Right renal pelvis (tissue), 4 donors: Measurements from ENCODE around the gene SCYL1. TPM values are rescaled to one million over a fixed set of nuclear protein-coding genes. Genes with fewer than 3 reads are reported as not detected.

ENCODE experiments used
- DNase-seq, 4 donors: peaks; one replicate each; pipeline ENCODE4 v3.0.0-alpha.2; 2013; ENCODE audit warnings: low read depth in 4 of 4, low spot score in 3 of 4, missing footprints in 1 of 4
- polyA plus RNA-seq, 4 donors: library from polyadenylated mRNA; unstranded; fragments of 120-200 nt; gene quantifications; one replicate each; pipeline ENCODE4 v1.2.1, GENCODE V29; 2013; ENCODE audit not compliant: insufficient read length in 4 of 4

Gene SCYL1
- polyA plus RNA-seq, 4 donors, result 59.9 to 79.9 (median 65.2) TPM

DNA sequence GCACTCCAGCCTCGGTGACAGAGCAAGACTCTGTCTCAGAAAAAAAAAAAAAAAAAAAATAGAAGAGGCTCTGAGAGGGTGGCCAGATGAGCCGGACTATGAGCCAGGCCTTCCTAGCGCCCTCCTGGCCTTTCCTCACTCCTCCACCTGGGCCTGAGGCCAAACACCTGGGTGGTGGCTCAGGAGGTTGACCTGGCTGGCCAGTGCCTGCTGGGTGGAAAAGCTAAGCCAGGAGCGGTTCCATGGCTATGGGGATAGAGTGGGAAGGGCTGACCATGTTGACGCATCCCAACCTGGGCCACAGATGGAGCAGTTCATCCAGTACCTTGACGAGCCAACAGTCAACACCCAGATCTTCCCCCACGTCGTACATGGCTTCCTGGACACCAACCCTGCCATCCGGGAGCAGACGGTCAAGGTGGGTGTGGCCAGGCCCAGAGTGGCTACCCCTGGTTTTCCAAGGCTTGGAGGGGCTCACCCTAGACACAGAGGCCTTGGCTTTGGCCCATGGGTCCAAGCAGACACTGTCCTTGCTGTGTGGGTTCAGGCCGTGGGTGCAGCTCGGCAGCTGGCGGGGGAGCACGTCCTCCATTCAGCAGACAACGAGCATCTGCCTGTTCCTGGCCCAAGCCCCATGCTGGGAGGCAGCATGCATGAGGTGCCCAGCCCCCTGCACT, 7.6 kb downstream of the SCYL1 start:
- no peak for DNase-seq

DNA sequence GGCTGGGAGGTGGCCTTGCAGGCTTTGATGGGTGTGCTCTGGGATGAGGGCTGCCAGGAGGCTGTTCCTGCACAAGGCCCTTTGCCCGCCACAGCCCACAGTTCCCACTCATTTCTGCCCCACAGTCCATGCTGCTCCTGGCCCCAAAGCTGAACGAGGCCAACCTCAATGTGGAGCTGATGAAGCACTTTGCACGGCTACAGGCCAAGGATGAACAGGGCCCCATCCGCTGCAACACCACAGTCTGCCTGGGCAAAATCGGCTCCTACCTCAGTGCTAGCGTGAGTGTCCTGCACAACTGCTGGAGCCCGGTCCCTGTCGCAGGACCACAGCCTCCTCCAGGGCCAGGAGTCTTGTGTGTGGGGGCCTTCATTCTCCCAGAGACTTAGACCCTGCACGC, 10.2 kb downstream of the SCYL1 start:
- DNase-seq, result no peak

DNA sequence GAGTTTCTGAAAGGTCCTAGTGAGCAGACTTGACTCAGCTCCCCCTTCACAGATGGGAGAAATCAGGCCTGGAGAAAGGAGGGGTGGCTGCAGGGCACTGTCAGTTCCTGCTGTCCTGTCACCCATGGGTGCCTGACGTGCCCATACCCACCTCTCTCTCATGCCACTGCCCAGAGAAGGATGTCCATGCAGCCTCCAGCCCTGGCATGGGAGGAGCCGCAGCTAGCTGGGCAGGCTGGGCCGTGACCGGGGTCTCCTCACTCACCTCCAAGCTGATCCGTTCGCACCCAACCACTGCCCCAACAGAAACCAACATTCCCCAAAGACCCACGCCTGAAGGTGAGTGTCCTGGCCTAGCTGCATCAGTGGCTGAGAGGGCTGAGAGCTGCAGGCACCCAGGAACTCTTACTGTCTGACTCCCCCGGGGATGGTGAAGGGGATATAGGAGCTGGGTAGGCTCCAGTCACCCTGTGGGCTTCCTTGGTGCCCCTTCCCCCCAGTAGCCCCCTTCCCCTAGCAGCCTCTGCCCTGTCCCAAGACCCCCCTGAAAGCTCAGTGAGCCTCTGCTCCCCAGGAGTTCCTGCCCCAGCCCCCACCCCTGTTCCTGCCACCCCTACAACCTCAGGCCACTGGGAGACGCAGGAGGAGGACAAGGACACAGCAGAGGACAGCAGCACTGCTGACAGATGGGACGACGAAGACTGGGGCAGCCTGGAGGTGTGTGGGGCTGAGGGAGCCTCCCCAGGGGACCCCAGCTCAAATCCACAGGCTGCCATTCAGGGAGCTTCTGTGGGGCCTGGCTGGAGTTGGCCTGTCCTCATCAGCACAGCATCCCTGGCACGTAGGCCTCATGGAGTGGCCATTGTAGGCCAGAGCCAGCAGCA, 11.8 kb downstream of the SCYL1 start:
- no peak for DNase-seq

DNA sequence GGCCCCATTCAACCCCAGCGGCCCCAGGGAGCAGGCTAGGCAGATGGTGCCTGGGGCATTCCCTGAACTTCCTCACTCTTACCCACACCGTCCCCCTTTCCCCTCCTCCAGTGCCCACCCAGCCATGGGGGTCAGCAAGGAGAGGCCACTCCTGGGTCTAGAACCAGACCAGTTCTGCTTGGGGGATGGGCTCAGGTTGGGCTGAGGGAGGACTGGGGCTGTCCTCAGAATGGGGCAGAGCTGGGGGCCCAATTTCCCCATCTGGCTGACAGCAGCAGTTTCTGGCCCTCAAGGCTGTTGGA, 12.4 kb downstream of the SCYL1 start:
- no peak for DNase-seq

DNA sequence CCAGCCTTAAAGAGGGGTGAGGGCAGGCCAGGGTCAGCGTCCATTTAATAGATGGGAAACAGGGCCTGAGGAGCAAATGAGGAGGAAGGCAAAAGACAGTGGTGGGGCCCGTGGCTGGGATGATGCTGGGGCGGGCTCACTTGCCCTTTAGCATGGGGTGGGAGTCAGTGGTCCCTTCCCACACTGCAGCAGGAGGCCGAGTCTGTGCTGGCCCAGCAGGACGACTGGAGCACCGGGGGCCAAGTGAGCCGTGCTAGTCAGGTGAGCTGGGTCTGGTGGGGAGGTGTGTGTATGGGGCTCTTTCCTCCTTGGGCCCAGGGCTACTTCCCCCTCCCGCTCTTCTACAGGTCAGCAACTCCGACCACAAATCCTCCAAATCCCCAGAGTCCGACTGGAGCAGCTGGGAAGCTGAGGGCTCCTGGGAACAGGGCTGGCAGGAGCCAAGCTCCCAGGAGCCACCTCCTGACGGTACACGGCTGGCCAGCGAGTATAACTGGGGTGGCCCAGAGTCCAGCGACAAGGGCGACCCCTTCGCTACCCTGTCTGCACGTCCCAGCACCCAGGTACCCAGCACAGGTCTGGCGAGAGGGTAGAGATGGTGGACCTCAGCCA, 12.8 kb downstream of the SCYL1 start:
- DNase-seq, result no peak

DNA sequence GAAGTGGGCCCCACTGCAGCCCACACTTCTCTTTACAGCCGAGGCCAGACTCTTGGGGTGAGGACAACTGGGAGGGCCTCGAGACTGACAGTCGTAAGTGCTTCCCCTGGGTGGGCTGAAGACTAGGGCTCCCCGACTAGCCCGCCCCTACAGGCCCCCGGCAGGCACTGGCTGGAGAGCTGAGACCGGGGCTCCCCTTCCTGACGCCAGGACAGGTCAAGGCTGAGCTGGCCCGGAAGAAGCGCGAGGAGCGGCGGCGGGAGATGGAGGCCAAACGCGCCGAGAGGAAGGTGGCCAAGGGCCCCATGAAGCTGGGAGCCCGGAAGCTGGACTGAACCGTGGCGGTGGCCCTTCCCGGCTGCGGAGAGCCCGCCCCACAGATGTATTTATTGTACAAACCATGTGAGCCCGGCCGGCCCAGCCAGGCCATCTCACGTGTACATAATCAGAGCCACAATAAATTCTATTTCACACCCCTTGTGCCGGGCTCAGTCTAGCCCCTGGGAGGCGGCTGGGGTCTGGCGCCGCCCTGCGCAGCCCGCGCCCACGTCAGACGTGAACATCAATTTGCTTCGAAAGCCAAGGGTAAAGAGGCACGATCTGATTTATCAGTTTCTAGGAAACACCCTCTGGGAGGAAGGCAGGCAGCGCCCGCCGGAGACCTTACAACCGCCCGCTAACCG, 13.5 kb downstream of the SCYL1 start:
- no peak for DNase-seq

DNA sequence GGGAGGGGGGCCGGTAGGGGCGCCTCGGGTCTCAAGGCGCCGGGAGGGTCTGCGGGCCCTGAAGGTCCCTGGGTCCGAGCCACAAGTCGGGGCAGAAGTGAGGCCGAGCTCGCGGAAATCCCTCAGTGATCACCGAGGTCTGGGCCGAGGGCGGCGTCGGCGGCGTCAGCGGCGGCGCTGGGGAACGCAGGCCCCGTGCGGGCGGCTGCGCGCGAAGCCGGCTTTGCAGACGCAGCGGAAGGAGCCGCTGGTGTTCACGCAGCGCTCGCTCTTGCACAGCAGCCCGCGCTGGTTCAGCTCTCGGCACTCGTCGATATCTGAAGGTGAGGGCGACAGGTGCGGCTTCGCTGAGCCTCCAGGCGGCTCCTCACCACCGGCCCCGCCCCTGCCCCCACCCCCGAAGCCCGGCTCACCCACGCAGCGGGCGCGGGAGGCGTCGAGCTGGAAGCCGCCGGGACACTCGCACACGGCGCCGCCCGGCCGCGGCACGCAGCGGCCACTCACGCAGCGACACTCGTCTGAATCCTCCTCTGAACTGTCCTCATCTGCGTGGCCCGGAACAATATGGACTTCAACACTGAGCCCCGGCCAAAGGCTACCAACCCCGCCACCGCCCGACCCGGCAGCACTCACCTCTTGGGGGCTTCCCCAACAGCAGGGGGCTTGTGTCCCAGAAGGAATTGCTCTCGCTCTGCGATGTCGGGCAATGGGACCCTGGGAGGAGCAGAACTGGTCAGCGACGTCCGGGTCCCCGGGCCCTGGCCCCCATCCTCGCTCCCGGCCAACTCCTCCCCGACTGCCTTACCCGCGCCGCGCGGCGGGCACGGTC, 14.2 kb downstream of the SCYL1 start:
- DNase-seq, result no peak

DNA sequence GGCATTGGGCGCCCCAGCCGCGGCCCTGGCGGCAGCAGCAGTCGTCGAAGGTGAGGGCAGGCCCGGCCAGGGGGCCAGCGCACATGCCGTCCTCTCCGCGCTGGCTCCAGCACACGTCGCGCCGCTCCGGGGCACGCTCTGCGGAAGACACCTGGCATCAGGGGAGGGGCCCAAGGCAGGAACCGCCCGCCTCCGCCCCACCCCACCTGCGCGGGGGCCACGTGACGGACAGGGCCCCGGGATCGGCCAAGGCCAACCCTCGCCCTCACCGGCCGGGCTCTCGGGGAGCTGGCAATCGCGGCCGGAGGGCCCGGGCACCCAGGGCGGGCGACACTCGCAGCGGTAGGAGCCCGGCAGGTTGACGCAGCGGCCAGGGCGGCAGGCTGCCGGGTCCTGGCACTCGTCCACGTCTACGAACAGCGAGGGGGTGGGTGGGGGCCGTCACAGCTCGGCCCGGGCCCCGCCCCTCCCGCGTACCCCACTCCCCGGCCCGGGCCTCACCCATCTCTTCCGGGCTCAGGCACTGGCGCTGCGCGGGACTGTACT, 14.9 kb downstream of the SCYL1 start:
- no peak for DNase-seq

DNA sequence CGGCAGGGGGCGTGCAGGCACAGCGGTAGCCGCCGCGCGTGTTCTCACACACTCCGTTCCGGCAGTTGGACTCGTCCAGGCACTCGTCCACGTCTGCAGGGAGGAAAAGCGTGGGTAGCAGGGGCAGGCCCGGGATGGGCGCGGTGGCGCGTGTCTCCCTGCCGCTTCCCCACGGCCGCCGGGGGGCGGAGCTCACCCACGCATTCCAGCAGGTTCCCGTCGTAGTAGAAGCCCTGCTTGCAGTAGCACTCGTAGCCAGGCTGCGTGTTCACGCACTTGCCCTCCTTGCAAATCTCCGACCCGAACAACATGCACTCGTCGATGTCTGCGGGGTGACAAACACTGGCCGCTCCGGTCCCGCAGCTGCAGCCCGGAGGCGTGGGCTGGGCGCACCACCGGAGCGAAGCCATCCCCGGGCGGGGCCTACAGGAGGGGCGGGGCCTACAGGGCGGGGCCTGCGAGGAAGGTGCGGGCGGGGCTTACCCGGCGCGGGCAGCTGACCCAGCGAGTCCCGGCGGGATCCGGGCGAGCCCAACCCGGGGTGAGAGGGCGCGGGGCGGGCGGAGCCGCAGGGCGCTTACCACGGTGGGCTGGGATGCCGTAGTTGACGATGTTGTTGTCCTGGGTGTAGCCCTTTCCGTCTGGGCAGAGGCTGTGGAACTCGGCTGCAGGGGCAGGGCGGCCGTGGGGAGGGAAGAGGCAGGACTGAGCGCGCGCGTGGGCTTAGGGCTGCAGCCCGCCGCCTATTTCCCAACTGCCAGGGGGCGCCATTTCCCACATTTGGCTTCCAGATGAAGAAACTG, 15.6 kb downstream of the SCYL1 start:
- peak in 2 of 4 donors; percentile 64 to 70 for DNase-seq

DNA sequence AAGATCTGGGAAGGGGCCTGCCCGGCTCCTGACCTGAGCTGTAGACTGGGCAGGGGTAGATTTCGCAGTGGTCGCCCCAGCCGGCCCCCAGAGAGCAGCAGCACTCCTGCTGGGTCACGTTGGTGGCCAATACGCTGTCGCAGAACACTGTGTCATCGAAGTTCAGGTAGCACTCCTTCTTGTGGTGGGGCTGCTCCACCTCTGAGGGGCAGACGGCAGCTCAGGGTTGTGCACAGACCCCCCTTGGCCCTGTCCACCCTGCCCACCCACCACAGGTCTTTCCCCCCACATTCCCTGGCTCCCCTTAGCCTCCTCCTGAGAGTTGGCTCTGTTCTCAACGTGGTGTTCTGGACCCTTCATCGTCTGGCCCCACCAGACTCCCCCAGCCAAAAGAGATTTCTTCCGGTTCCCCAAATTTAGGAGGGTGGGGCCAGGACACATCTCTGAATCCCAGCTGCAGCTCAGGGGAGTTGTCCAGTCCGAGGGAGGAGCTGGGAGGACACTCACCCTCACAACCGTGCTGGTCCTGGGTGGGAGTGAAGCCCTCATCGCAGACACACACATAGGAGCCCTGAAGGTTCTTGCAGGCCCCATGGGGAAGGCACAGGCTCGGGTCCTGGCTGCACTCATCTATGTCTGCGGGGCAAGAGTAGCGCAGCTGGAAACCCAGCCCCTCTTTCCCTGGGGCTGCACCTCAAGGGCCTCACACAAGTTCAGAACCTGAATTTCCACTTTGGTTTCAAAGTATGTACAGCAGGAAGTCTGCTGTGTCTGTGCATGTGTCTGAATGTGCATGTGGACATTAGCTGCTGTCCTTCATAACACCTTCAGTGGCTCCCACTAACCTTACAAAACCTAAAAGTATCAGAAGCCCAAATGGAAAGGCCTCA, 16.5 kb downstream of the SCYL1 start:
- DNase-seq, result no peak

DNA sequence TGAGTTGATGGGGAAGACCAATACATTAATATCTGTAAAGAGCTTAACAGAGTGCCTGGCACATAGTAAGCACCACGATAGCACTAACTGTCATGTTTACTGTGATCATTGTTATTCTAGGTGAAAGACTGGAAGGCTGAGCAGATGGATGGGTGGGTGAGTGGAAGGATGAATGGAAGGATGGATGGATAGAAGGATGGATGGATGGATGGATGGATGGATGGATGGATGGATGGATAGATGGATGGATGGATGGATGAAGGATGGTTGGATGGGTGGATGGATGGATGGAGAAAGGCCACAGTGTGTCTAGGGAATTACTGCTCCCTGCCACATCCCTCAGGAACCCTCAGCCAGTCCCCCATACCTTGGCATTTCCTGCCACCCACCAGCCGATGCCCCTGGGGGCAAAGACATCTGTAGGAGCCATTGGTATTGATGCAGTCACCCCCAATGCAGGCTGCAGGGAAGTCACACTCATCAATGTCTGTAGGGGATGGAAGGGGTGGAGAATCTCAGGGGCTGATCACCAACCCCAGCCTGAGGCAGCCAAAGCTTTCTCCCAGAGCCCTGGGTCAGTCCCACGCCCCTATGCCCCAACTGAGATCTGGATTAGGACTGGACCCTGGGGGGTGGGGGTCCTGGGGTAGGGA, 18.0 kb downstream of the SCYL1 start:
- DNase-seq, result no peak

DNA sequence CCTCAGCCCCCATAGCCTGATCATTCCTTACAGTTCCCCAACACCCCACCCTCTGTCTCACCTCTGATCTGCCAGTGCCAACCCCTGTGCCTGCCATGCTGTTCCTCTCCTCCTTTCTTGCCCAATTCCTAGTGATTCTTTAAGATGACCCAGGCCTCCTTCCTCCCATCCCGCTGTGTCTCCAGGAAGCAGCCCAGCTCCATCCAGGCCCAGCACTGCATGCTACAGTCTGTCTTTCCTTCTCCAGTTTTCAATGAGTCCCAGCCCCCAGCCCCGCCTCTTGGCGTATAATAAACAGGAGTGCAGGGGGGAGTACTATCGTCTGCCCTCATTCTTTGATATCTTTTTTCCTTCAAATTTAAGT, 21.0 kb downstream of the SCYL1 start:
- no peak for DNase-seq

DNA sequence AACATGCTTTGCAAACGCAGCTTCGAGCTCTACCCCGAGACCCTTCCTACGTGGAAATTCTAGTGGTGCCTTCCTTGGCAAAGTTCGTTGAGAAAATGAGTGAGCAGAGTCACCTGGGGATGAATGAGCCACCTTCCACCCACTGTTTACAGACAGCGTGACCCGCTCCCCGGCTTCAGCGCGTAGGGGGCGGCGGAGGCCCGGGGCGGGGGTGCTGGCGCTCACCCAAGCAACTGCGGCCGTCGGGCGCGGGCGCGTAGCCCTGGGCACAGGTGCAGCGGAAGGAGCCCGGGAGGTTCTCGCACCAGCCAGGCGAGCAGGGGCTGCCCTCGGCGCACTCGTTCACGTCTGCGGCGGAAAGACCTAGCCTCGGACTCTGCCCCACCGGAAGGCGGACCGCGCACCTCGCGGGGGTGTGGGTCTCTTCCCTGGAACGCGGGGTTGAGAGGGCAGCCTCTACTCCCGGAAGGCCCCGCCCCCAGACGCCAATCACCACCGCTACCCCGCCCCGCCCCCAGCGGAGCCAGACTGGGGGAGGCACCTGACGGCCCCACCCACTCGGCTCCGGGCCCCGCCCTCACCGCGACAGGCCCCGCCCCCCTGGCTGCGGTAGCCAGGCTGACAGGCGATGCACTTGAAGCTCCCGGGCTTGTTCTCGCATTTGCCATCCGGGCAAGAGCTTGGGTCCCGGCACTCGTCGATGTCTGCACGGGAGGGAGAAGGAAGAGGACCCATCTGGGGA, 21.5 kb downstream of the SCYL1 start:
- DNase-seq, result no peak

DNA sequence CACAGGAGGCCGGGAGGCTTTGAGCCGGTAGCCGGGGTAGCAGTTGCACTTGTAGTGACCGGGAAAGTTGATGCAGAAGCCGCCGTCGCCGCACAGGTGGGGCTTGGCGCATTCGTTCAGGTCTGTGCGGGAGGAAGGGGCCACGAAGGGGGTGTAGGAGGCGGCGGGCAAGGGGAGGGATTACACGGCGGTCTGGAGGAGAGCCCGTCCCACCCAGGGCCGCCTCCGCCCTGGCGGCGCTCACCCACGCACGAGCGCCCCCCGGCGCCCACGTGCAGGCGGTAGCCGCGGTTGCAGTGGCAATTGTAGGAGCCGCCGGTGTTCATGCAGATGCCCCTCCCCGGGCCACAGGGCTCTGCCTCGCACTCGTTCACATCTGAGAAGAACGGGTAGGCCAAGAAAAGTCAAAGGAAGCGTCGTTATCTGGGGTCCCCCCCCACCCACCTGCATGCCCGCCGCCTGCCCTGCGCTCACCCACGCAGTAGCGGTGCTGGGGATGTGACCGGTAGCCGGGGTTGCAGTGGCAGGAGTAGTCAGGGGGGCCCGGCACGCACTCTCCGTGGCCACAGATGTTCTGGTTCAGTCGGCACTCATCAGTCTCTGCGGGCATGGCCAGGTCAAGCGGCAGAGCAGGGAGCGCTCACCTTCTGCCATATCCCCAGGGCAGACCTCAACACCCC, 22.7 kb downstream of the SCYL1 start:
- no peak for DNase-seq

DNA sequence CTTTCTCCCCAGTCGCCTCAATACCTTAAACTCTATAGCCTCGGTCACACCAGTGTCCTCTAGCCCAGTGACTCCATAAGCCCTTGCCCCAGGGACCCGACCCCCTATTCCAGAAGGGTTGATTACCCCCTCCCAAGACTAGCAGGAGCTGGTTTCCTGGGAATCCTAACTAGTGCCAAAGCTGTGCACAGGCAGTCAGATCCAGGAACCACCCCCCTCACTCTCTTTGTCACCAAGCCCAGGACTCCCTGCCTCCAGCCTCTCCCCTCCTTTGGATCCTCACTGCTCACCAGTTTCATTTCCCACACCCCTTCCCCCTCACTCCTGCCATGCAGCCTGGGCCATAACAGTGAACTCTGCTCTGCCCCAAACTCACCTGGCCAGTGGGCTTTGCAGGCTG, 23.5 kb downstream of the SCYL1 start:
- DNase-seq, result no peak

DNA sequence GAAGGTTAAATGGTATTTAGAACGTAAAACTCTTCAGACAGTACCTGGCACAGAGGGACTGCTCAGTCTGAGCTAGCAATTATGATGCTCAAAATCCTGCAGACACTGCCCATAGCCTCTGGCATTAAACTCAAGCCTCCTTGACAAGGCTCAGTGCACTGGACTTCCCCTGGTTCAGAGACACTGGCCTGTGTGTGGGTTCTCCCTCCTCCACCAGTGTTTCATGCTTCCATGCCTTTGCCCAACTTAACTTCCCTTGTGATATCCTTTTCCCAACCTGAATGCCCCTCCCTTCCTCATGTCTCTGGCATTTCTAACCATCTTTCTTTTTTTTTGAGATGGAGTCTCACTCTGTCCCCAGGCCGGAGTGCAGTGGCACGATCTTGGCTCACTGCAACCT, 24.2 kb downstream of the SCYL1 start:
- DNase-seq, result no peak
